Renal cortex interstitium (tissue), 11 donors: ENCODE data around the gene SIRPA. TPM values are rescaled to one million over a fixed set of nuclear protein-coding genes. Genes with fewer than 3 reads are reported as not detected.
"Not testable (repeated sequence)": the region's sequence is repeated elsewhere in the genome, so short reads cannot be mapped to it uniquely, and the experiment has no call there.

Source experiments
- DNase-seq, 11 donors: peaks; one replicate each; pipeline ENCODE4 v3.0.0-alpha.2; 2013; ENCODE audit warnings: low read depth in 9 of 11, low spot score in 4 of 11; ENCODE audit errors: extremely low read depth in 1 of 11
- polyA plus RNA-seq, 3 donors: library from polyadenylated mRNA; unstranded; fragments of 120-200 nt; gene quantifications; one replicate each; pipeline ENCODE4 v1.2.1, GENCODE V29; 2013; ENCODE audit not compliant: insufficient read length in 3 of 3

The SIRPA gene
- polyA plus RNA-seq, 3 donors = 24.4 to 28.1 (median 27.9) TPM

DNA sequence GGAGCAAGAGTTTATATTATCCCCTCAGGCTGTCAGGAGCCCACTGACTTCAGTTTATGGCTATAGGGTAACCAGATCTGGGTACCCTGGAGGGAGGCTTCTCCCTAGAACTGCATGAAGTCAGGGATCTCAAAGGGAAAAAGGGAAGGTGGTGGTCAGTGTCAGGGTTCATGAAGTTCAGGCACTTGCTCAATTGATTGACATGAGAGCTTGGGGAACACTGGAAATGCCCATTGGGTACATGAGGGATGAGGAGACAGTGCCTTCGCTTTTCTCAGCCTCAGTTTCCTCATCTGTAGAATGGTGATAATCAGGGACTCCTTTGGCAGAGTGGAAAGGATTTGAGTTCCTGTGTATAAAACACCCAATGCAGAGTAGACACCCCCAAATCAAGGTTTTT, 22.6 kb downstream of the SIRPA start:
- DNase-seq = no peak

DNA sequence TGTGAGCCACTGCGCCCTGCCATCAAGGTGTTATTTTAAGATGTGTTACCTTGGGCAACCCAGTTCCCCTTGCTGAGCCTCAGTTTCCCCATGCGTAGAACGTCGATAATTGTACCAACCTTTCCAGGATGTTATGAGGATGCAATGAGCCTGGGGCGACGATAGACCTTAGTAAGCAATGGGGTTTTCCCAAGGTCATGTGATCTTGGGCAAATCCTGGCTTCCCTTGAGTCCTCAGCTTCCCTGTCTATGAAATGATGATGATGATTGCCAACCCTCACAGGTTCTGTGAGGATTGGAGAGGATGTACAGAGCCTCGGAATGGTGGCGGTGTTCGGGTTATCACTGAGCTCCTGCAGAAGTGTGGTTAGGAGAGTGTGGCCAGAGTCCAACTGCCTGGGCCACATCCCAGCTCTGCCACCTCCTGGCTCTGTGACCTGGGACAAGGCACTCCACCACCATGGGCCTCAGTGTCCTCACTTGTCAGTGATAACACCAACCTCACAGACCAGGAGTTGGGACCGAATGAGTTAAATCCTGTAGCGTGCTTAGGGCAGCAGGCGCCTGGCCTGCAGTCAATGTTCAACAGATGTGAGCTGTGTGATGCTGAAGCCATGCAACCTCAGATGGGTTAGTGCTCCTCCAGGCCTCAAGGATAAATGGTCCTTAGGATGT, 23.4 kb downstream of the SIRPA start:
- no peak for DNase-seq

DNA sequence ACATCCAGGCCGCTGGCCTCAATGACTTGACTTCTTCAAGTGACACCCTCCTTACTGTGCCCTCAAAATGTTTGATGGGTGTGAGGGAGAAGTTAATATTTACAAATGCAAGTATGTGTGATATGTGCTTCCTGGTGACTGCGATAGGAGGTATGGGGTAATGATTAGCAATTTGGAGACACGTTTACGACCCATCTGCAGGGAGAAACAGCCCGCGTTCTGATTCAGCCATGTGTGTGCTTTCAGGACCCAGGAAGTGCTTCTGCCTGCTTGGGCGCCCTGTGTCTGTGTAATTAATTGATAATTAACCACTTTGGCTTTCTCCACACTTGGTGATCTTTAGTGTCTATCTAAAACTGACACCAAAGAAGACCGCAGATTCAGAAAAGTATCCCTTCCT, 25.0 kb downstream of the SIRPA start:
- DNase-seq = peak in 3 of 11 donors; percentile 46 to 55 (median 51)

DNA sequence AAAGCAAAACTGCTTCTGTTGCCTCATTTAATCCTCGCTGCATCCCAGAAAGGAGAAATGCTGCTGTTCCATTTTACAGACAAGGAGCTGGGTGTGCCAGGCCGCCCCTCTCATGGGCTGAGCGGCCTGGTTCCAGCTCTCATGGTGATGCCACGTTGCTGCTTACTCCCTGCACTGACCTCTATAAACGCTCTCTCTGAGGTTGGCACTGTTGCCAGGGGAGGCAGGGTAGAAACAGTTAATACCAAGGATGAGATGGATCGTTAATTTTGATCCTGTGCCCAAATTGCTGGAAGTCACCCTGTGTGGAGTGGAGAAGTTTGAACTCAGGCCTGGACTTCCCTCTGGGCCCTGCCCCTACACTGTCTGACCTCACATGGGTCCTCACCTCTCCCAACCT, 25.6 kb downstream of the SIRPA start:
- no peak for DNase-seq

DNA sequence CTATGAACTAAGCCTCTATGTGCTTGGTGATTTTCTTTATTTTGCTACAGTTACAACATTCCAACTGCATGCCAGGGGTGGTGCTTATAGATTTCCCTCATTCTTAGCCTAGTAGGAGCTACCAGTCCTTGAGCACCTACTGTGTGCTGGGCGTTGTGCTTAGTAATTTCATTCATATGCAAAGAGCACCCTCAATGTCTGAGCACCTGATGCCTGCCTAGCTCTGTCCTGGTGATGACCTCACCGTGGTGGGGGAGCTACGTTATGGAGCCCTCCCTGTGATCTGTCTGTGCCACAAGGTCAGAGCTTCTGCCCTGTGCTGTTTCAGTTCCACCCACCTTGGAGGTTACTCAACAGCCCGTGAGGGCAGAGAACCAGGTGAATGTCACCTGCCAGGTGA, 26.8 kb downstream of the SIRPA start:
- DNase-seq = not testable (repeated sequence)

DNA sequence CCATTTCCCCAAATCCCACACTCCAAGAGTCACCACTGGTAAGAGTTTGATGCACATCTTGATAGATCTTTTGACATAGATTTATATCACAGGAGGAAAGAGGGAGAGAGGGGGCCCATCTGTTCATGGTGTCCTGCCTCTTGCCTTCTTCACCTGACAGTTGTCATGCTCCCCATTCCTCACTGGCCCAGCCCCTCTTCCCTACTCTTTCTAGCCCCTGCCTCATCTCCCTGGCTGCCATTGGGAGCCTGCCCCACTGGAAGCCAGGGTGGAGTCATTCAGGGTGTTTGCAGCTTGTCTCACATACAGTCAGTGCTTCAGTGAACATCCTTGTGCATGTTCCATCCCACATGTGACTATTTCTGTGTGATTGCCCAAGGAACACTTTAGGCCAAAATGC, 27.6 kb downstream of the SIRPA start:
- no peak for DNase-seq

DNA sequence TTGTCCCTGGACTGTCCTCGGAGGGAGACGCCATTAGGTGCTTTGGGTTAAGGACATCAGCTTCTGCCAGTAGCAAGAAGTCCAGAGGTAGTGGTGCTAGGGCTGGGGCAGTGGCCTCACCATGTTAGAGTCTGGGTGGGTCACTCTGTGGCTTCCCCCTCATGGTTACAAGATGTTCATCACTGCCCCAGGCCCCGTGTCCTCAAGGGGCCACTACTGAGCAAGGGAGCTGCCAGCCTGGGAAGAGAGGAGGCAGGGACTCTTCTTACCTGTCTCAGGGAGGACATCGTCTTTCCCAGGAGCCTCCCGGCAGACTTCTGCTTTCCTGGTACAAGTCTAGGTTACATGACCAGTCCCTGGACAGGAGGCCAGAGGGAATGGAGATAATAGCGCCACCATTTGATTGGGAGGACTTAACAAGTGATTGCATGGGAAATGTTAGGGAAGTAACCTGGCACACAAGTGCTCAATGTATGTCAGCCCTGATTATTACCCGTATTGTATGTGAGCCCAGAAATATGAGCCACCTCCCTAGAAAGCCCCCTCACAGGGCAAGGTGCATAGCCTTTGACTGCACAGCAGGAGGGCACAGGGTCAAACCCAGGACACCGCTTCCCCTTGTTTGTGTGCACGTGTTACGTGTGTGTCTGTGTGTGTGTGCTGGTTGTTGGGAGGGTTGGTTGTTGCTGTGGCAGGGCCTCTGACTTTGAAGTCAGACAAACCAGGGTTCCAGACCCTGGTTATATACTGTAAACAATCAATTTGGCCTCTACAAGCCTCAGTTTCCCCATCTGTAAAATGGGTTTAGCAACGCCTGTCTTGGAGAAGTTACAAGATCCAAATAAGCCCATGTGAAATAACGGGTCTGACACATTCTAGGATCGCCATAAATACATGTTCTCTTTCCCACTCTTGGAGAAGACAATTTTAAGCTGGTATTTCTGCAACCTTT, 30.0 kb downstream of the SIRPA start:
- DNase-seq = no peak

DNA sequence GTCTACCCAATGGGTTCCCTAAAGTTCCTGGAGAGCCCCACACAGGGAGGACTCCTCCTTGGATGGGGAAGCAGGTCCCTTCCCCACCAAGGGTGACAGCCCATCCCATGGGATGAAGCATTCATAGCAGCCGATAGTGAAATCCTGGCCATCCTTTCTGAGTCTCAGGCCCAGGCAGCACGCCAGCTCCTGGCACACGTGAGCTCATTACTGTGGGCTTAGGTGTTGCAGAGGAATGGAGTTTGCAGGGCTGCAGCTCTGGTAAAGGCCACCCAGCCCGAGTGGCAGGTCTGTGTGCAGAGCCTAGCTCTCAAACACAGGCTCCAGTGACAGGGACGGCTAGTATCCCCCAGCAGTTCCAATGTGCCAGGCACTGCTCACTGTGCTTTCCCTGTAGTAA, 31.0 kb downstream of the SIRPA start:
- no peak for DNase-seq

DNA sequence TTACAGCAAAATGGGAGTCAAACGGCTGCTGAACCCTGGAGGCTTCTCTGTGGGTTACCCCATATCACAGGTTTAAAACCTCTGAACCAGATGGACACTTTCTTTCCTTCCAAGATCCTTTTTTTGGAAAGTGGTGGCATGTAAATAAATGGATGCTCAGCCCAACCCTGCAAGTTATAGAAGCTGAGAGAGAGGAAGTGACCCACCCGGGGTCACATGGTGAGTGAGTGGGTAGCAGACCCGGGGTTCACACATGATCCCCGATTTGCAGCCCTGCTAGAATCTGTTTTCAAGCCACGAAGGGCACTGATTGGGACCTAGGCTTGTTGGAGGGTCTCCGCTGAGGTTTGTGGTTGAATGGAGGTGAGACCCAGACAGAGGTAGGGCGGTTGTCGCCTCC, 32.0 kb downstream of the SIRPA start:
- DNase-seq = no peak

DNA sequence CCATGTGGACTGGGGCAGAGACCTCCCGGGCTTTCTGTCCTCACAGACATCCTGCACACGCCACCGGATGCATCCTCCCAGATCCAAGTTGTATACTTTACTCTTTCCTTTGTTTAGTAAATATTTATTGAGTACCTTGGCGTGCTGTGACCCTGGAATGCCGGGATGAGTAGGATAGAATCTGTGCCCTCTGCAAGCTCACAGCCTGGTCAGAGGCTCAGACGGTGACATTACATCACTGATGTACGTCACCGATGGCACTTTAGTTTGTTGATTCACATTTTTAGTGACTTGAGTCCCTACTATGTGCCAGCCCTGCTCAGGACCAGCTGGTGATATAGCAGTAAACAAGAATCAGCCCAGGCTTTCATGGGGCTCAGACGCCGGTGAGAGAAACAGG, 32.9 kb downstream of the SIRPA start:
- DNase-seq = no peak

DNA sequence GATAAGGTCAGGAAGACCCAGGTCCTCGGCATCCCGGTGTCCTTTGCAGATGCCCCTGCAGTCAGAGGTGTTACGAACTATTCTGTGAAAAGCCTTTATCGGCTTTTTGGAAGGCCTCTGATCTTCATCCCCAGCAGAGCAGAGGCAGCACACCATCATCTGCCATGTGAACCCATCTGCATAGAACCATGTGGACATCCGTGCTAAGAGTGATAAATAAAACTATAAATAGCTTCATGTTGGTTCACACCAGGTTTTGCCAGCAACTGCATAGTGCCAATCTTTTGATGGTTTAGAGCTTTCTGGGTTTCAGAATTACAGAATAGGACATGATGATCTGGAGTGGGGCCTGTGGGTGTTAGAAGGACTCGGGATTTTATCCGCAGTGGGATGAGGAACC, 33.6 kb downstream of the SIRPA start:
- DNase-seq = no peak

DNA sequence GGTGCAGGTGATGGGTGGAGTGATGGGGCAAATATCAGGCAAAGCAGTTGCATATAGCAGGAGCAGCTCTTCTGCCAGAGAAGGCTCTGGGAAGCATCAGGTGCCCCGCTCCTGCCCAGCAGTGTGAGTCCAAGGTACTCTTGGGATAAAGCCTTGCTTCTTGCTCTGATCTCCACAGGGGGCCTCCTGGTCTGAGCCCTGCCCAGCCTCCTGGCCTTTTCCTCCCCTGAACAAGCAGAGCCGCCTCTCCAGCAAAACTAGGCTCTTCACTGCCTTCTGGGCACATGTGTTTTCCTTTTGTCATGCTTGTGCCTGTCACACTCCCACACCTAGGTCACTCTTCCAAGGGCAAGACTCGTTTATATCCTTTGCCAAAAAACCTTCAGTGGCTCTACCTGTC, 34.3 kb downstream of the SIRPA start:
- no peak for DNase-seq

DNA sequence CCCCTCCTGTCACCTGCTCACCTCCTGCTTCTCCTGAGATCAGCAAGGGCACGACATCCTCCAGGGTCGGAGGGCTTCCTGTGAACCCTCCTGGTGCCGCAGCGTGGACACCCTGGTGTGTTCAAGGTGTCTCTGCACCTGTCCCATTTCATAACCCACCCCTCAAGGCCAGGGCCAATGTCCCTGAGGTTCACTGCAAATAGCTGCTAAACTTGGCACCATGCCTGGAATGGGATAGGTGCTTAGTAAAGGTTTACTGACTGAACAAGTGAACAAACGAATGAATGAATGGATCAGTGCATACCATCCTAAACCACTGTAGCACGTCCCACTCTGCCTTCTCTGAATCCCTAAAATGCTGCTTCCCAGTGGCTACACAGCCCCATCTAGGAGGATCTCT, 35.0 kb downstream of the SIRPA start:
- DNase-seq = no peak

DNA sequence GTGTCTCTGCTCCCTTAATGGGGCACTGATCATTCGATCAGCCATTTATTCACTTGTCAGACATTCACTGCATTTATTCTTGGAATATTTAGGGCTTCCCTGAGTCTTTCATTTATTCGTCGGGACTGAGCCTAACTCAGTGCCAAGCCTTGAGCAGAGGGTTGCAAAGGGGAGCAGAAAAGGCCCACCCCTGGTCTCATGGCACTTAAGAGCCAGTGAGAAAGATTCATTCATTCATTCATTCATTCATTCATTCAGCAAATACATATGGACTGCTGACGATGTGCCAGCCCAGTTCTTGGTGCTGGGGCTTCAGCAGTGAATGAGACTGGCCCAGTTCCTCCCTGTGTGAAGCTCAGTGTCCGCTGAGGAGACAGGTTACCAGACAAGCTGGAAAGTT, 36.6 kb downstream of the SIRPA start:
- no peak for DNase-seq

DNA sequence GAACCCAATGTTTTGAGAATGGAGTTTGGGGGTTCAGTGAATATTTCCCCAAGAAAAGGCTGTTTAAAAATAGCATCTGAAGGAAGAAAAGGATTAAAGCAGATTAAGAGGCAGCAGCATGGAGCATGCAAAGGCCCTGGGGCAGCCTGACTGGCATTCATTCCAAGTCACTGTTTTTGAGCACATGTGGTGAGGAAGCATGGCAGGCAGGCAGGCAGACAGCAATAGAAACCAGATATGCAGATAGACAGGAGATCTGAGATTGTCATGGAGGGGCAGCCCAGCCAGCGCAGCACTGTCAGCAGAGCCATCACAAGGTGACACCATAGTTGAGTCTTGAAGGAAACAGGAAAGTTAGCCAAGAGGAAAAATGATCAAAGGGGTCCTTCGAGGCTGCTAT, 37.8 kb downstream of the SIRPA start:
- no peak for DNase-seq

DNA sequence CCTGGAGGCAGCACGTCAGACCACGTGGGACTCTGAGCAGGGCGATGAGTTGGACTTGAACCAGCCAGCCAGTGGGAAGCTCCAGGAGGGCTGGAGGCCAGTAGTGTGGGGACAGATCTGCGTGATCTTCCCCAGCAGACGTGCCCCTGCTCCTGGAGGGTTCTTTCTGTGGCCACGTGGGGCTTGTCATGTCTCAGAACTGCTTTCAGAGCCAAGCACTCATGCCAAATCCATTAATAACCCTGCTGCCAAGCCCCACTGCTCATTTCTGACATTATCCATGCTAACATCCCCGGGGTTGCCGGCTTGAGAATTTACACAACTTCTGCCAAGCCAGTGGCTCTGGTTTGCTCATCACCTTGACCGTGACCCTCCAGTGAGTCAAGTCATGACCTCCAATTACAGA, 38.3 kb downstream of the SIRPA start:
- DNase-seq = no peak

DNA sequence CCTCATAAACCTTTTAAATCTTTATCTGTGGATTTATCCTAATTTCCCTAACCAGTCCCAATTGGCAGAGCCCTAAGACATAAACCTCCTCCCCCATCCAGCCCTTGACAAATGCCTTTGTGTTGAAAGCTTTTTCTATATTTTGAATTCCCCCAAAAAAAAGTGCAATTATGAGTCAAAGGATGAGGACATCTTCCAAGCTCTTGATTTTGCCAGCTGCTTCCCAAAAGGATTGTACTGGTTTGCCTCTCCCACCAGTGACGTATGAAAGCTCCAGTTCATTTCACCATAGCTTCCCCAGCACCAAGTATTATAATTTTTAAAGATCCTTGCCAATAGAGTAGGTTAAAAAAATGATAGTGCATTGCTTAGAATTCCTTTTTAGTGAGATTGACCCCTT, 38.9 kb downstream of the SIRPA start:
- DNase-seq = no peak

DNA sequence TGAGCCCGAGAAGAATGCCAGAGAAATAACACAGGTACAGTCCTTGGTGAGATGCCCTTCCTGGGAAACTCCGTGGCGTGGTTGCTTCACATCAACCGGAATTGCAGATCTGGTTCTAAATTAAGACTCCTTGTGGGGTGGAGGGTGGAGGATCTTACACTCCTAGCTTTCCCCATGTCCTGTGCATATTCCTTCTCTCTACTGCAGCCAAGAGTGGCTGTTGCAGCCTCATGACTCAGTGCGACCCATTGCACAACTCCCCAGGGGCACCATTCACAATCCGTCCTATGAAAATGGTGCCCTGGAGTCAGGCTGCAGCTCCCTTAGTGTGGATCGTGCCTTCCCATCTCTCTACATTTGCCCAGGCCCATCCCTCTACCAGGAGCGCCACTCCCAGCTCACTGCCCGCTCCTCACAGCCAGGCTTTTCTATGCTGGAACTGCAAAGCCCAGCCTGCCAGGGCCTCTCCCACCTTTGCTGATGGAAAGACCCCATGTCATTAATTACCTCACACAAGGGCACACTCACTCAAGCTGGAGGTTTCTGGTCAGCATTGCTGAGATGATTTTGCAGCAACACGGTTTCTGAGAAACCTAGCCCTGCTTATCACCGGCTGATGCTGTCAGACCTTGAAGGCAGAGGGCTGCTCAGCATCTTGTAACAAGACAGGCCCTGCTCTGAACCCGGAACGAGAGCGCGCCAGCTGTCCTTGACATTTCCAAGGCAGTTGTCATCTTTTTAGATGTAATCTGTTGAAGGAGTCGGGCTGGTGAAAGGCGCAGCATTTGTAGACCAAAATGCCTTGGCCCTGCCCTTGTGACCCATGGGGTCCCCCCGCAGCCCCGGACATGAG, 39.7 kb downstream of the SIRPA start:
- DNase-seq = peak in 1 of 11 donors; percentile 16

DNA sequence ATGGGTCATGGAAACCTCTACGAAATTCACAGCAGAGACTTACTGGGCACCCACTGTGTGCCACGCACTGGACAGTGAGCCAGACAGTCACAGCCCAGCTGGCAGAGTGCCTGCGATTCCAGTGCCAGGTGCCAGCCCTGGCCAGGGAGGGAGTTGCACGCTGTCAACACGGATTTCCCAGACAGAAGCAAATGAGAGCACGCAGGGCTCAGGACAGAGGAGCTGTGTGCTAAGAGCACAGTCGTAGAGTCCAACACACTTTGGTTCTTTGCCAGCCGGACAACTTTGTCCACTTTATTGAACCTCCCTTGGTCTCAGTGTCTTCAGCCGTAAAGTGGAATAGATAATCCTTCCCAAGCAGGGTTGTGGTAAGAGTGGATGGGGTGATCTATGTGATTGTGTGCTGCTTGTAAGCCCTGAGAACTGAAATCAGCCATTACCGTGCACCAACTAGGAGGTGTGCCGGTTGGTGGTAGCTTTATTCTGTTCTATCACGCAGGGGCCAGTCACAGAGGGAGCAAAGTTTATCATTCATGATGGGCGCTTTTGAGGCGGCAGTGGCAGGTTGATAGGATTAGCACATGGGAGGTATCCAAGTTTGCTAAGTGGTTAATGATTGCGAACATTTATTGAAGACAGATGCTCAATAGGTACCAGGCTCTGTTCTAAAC, 40.6 kb downstream of the SIRPA start:
- no peak for DNase-seq
